ENCODE results near the gene KIAA0586. TPM values are rescaled to one million over a fixed set of nuclear protein-coding genes. Genes with fewer than 3 reads are reported as not detected.
"Not testable (repeated sequence)": the region's sequence is repeated elsewhere in the genome, so short reads cannot be mapped to it uniquely, and the experiment has no call there.

Gene KIAA0586
- total RNA-seq, 2 experiments from 2014 or later = 40.4 to 41.8 TPM

DNA sequence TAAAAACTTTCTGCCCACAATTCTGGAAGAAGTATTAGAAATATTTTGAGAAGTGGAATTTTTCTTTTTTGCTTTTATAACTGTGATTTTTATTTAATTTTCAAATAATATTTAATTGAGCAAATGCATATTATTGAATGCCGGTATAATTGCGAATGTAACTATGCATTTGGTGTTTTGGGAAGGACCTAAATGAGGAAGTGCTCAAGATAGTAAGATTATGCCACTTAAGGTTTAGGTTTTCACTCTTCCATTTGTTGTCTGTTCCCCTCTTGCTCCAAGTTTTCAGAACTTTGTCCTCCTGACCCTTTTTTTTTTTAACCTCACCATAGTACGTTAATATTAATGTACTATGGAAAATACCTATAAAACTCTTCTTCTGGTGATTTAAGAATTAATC lies 85.8 kb downstream of the KIAA0586 start:
- no peak for DNase-seq
- H3K36me3 Mint-ChIP-seq (ENCODE audit: low read depth) = peaks cover 44% of the 10 kb centered on the region
- no peak overlapping the region for H3K27ac Mint-ChIP-seq
- H3K4me1 Mint-ChIP-seq (ENCODE audit: low read depth) = no peaks in the 10 kb centered on the region
- H3K9me3 Mint-ChIP-seq = no peaks in the 10 kb centered on the region
- no peak overlapping the region for H3K4me3 Mint-ChIP-seq
- intact Hi-C loops (cut with micrococcal nuclease) = no loop called here
- CTCF ChIA-PET = no interaction called here
- no peaks in the 10 kb centered on the region for H3K27me3 Mint-ChIP-seq (ENCODE audit: low read depth)

GRCh38 chr14:58517592-58517991 lies 90.1 kb downstream of the KIAA0586 start:
- Mint-ChIP-seq H3K27me3 (ENCODE audit: low read depth) (no peaks in the 10 kb centered on the region), H3K27ac (no peak overlapping the region), H3K4me3 (no peak overlapping the region), H3K9me3 (no peaks in the 10 kb centered on the region), H3K36me3 (ENCODE audit: low read depth) (peaks cover 52% of the 10 kb centered on the region), H3K4me1 (ENCODE audit: low read depth) (no peaks in the 10 kb centered on the region)
- CTCF ChIA-PET = no interaction called here
- intact Hi-C loops (cut with micrococcal nuclease) = no loop called here
- DNase-seq = no peak

GRCh38 chr14:58525691-58526090 lies 98.2 kb downstream of the KIAA0586 start:
- H3K4me1 Mint-ChIP-seq (ENCODE audit: low read depth); CTCF ChIA-PET; DNase-seq; H3K4me3 Mint-ChIP-seq; H3K27me3 Mint-ChIP-seq (ENCODE audit: low read depth); H3K27ac Mint-ChIP-seq; intact Hi-C loops (cut with micrococcal nuclease): not testable (repeated sequence)
- Mint-ChIP-seq H3K36me3 (ENCODE audit: low read depth) (peaks cover 24% of the 10 kb centered on the region), H3K9me3 (peaks cover 28% of the 10 kb centered on the region)

GRCh38 chr14:58533446-58533845 lies 105.9 kb downstream of the KIAA0586 start:
- Mint-ChIP-seq H3K27me3 (ENCODE audit: low read depth) (no peaks in the 10 kb centered on the region), H3K4me3 (no peak overlapping the region), H3K27ac (no peak overlapping the region), H3K4me1 (ENCODE audit: low read depth) (peaks cover 12% of the 10 kb centered on the region), H3K9me3 (peaks cover 12% of the 10 kb centered on the region), H3K36me3 (ENCODE audit: low read depth) (peaks cover 2% of the 10 kb centered on the region)
- no peak for DNase-seq
- CTCF ChIA-PET = interaction anchor here (1.1 to 1.2 kb wide), 2 partner anchors 32 to 102 kb away, joined by 3 read pairs; no protein-coding TSS in a partner anchor
- intact Hi-C loops (cut with micrococcal nuclease) = no loop called here

DNA sequence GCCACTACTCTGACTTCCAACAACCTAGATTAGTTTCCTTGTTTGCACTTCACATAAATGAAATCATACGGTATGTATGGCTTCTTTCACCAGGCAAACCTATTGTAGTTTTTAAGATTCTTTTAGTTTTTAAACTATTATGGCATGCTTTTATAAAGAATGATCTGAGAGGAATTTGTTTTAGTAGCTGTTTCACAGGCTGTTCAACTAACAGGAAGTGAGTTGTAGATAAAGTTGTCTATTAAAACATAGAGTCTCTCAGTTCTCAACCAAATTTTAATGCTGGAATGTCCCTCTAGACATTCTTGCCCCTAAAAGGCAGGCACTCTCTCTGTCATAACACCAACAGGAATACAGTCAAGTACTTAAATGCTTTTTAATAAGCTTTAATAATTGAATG lies 107.5 kb downstream of the KIAA0586 start:
- no peaks in the 10 kb centered on the region for H3K9me3 Mint-ChIP-seq
- CTCF ChIA-PET = interaction anchor here (1.8 kb wide), 1 partner anchor 34 kb away, joined by 7 read pairs; no protein-coding TSS in a partner anchor
- no peak overlapping the region for H3K27ac Mint-ChIP-seq
- intact Hi-C loops (cut with micrococcal nuclease) = loop anchor here (2.0 kb wide), 1 partner anchor 38 kb away; no protein-coding TSS in a partner anchor
- peaks cover 3% of the 10 kb centered on the region for H3K36me3 Mint-ChIP-seq (ENCODE audit: low read depth)
- peaks cover 12% of the 10 kb centered on the region for H3K4me1 Mint-ChIP-seq (ENCODE audit: low read depth)
- H3K4me3 Mint-ChIP-seq = no peak overlapping the region
- DNase-seq = no peak
- no peaks in the 10 kb centered on the region for H3K27me3 Mint-ChIP-seq (ENCODE audit: low read depth)

DNA sequence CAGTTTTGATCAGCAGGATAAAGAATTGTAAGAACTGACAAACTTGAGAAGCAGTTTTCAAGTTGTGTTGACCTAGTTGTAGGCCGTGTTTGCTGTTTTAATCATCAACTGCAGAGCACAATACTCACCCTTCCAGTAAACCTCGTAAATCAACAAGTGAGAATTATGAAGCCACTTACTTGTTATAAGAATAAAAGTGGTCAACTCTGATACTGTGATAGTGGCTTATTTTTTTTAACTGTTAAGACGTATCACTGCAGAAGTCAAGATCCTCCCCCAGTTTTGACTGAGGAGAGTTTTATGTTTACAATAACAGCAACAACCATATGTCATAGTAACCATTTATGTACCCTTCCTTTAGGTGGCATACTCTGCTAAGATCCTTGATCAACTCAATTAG lies 109.5 kb downstream of the KIAA0586 start:
- Mint-ChIP-seq H3K4me1 (ENCODE audit: low read depth) (peaks cover 12% of the 10 kb centered on the region), H3K27ac (no peak overlapping the region), H3K36me3 (ENCODE audit: low read depth) (peaks cover 3% of the 10 kb centered on the region), H3K9me3 (no peaks in the 10 kb centered on the region), H3K4me3 (no peak overlapping the region), H3K27me3 (ENCODE audit: low read depth) (no peaks in the 10 kb centered on the region)
- intact Hi-C loops (cut with micrococcal nuclease) = no loop called here
- no peak for DNase-seq
- CTCF ChIA-PET = interaction anchor here (0.7 kb wide), 2 partner anchors 291 to 490 kb away, joined by 4 read pairs; no protein-coding TSS in a partner anchor

GRCh38 chr14:58540749-58541632 lies 113.5 kb downstream of the KIAA0586 start:
- intact Hi-C loops (cut with micrococcal nuclease) = no loop called here
- DNase-seq = no peak
- Mint-ChIP-seq H3K27ac (no peak overlapping the region), H3K9me3 (no peaks in the 10 kb centered on the region), H3K4me1 (ENCODE audit: low read depth) (peaks cover 2% of the 10 kb centered on the region), H3K36me3 (ENCODE audit: low read depth) (peaks cover 13% of the 10 kb centered on the region), H3K27me3 (ENCODE audit: low read depth) (no peaks in the 10 kb centered on the region), H3K4me3 (no peak overlapping the region)
- CTCF ChIA-PET = no interaction called here

DNA sequence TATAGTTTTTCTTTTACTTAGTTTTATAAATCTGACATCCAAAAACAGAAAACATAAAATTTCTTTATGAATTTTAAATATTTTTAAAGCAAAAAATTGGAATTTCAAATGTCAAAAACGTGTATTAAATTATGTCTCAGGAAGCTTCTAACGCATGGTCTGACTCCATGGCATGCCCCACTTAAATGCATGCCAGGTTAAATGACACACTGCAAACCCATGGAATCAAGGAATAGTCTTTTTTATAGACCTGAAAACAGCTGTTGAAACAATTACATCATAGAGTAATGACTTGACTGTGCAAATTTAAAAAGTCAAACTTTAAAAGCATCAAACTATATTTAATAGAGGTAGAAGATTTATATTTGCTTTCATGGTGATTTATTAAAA lies 114.1 kb downstream of the KIAA0586 start:
- CTCF ChIA-PET = no interaction called here
- intact Hi-C loops (cut with micrococcal nuclease) = no loop called here
- H3K36me3 Mint-ChIP-seq (ENCODE audit: low read depth) = peaks cover 13% of the 10 kb centered on the region
- H3K27ac Mint-ChIP-seq = no peak overlapping the region
- H3K4me3 Mint-ChIP-seq = no peak overlapping the region
- H3K4me1 Mint-ChIP-seq (ENCODE audit: low read depth) = peaks cover 2% of the 10 kb centered on the region
- H3K9me3 Mint-ChIP-seq = no peaks in the 10 kb centered on the region
- no peak for DNase-seq
- H3K27me3 Mint-ChIP-seq (ENCODE audit: low read depth) = no peaks in the 10 kb centered on the region

DNA sequence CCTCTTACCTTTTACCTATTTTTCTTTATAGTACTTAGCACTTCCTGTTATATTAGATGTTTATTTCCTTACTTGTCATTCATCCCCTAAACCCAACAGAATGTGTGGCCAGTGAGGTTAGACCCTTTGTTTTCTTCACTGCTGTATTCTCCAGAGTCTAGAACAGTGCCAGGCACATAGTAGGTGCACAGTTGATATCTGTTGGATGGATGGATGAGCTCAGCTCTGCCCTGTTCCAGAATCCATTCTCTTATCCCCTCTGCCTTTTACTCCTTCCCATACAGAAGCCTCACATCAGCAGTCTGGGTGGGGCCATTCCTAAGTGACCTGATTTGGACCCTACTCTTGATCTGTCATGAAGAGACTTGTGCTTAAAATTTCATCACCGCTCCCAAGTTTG lies 115.7 kb downstream of the KIAA0586 start:
- H3K4me1 Mint-ChIP-seq (ENCODE audit: low read depth) = peaks cover 2% of the 10 kb centered on the region
- intact Hi-C loops (cut with micrococcal nuclease) = no loop called here
- no peaks in the 10 kb centered on the region for H3K9me3 Mint-ChIP-seq
- CTCF ChIA-PET = no interaction called here
- peaks cover 12% of the 10 kb centered on the region for H3K36me3 Mint-ChIP-seq (ENCODE audit: low read depth)
- DNase-seq = no peak
- no peak overlapping the region for H3K27ac Mint-ChIP-seq
- no peak overlapping the region for H3K4me3 Mint-ChIP-seq
- no peaks in the 10 kb centered on the region for H3K27me3 Mint-ChIP-seq (ENCODE audit: low read depth)

- Mint-ChIP-seq H3K27me3 (ENCODE audit: low read depth) (no peaks in the 10 kb centered on the region), H3K4me1 (ENCODE audit: low read depth) (peaks cover 10% of the 10 kb centered on the region), H3K9me3 (no peaks in the 10 kb centered on the region), H3K27ac (no peak overlapping the region), H3K36me3 (ENCODE audit: low read depth) (peaks cover 10% of the 10 kb centered on the region), H3K4me3 (no peak overlapping the region)
- DNase-seq = no peak
- intact Hi-C loops (cut with micrococcal nuclease) = no loop called here
- CTCF ChIA-PET = interaction anchor here (0.7 kb wide), 1 partner anchor 93 kb away, joined by 6 read pairs; no protein-coding TSS in a partner anchor
Observed at GRCh38 chr14:58547649-58548048, 120.1 kb downstream of the KIAA0586 start.

DNA sequence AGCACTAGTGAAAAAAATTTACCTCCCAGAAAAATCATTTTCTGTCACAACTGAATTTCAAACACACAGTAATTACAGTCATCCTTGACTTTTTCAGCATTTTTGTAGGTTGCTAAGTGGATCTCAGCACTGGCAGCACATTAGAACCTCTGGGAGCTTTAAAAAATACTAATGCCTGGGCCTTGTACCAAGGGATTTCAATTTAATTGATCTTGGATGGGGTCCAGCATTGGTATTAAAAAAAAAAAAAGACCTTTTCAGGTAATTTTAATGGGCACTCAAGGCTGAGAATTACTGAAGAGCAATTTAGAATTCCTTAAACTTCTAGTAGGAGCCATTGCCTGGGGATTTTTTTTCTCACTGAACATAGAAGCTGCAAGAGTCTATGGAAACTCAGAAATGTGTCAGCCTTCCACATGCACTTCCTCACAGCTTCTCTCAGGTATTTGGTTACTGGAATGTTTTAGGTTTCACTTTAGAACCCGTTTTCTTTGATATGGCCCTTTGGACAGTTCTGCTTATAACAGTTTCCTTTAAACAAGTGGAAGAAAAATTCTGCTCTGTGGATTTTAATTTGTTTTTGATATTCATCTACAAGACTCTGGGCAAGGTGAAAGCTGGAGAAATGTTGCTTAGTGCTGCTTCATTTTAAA lies 121.7 kb downstream of the KIAA0586 start:
- Mint-ChIP-seq H3K4me3 (no peak overlapping the region), H3K27ac (no peak overlapping the region)

GRCh38 chr14:58553959-58554358 lies 126.4 kb downstream of the KIAA0586 start:
- no peak overlapping the region for H3K27ac Mint-ChIP-seq
- DNase-seq = no peak
- H3K9me3 Mint-ChIP-seq = no peaks in the 10 kb centered on the region
- H3K4me1 Mint-ChIP-seq (ENCODE audit: low read depth) = peaks cover 8% of the 10 kb centered on the region
- intact Hi-C loops (cut with micrococcal nuclease) = no loop called here
- CTCF ChIA-PET = interaction anchor here (0.9 to 2.4 kb wide), 2 partner anchors 15 to 53 kb away, joined by 4 to 8 read pairs; no protein-coding TSS in a partner anchor
- H3K27me3 Mint-ChIP-seq (ENCODE audit: low read depth) = no peaks in the 10 kb centered on the region
- no peak overlapping the region for H3K4me3 Mint-ChIP-seq
- H3K36me3 Mint-ChIP-seq (ENCODE audit: low read depth) = no peaks in the 10 kb centered on the region

More for the DNA sequence above, 121.7 kb downstream of the KIAA0586 start:
- CTCF ChIA-PET = interaction anchor here (0.6 kb wide), 1 partner anchor 776 kb away, joined by 4 read pairs; no protein-coding TSS in a partner anchor
- no peak for DNase-seq
- intact Hi-C loops (cut with micrococcal nuclease) = no loop called here
- Mint-ChIP-seq H3K4me1 (ENCODE audit: low read depth) (peaks cover 10% of the 10 kb centered on the region), H3K36me3 (ENCODE audit: low read depth) (peaks cover 1% of the 10 kb centered on the region), H3K9me3 (no peaks in the 10 kb centered on the region), H3K27me3 (ENCODE audit: low read depth) (no peaks in the 10 kb centered on the region)
